ENCODE measurements around the gene PPP1R2.

GRCh38 chr3:195467641-195468390 is 75.3 kb downstream of the PPP1R2 start:
- no peak for TF ChIP-seq POLR2A (IDR thresholded peaks at IDR 0.05)
- TF ChIP-seq CTCF (IDR thresholded peaks at IDR 0.05), result no peak

Data from body of pancreas (tissue), 4 donors.